Measurements from ENCODE around the gene ITSN2. TPM values are rescaled to one million over a fixed set of nuclear protein-coding genes. Genes with fewer than 3 reads are reported as not detected.

ITSN2 gene
- total RNA-seq, 1 experiment from 2014 or later: 126 TPM

DNA sequence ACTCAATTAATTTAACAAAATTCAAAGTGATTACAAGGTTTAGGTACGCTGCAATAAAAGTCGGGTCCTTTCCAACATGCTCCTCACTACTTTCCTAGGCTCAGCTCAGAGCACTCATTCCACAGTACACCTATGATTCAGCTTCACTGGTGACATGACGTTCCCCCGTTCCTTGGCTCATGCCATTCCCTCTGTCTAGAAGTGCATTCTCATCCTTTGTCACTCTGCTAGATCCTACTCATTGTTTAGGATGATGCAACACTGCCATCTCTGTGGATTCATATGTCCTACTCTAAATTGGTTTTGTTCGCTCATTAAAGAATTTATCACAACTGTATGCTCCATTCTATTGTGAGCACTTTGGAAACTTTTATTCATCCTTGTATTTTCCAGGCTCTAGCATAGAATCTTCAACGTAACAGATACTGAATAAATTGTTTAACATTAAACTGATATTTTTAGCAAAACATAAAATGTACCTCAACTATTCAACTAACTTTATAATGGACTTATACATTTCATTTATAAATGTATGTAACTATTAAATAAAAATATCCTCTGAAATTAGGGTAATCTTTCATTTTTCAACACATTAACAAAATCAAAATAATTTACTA lies 106.9 kb downstream of the ITSN2 start:
- H3K79me2 ChIP-seq (ENCODE audit: low read length): peaks cover 12% of the 10 kb centered on the region; the same call in 1 of the 2 replicates
- H3K4me2 ChIP-seq (ENCODE audit: low read depth, low read length, poor library complexity, severe bottlenecking): no peak overlapping the region
- H3K36me3 ChIP-seq (ENCODE audit: insufficient read depth, low read length): peaks cover 46% of the 10 kb centered on the region
- H2AFZ ChIP-seq (ENCODE audit: low read length): no peak overlapping the region
- no peak overlapping the region for H3K4me3 ChIP-seq (ENCODE audit: low read length)
- no peaks in the 10 kb centered on the region for H3K9me3 ChIP-seq (ENCODE audit: low read length)
- no peaks in the 10 kb centered on the region for H4K20me1 ChIP-seq (ENCODE audit: insufficient read depth, low read depth, low read length)
- H3K27me3 ChIP-seq (ENCODE audit: low read length): no peaks in the 10 kb centered on the region
- DNase-seq: no peak
- no peaks in the 10 kb centered on the region for H3K9me2 ChIP-seq (replicated peaks; ENCODE audit: insufficient read depth, low read length)
- no peak overlapping the region for H3K27ac ChIP-seq (ENCODE audit: low read length)
- no peak overlapping the region for H3K9ac ChIP-seq (ENCODE audit: low read length)
- no peaks in the 10 kb centered on the region for H3K4me1 ChIP-seq (ENCODE audit: low read length)

DNA sequence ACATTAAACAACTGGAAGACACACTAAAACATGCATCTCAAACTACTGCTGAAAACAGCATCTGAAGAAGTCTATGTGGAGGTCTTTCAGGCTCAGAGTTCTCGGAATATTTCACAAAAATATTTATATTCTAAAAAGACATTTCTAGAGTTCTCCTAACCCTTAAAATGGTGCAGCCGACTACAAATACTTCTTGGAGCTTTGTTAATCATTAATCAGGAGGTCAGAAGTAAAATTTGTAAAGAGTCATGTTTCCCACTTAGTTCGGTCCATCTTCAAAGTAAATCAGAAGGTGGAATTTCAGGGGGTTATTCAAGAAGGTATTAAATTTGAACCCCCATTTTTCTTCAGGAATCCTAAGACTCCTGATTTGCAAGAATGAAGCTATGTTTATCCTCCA lies 112.7 kb downstream of the ITSN2 start:
- no peaks in the 10 kb centered on the region for H3K9me3 ChIP-seq (ENCODE audit: low read length)
- peaks cover 58% of the 10 kb centered on the region for H3K36me3 ChIP-seq (ENCODE audit: insufficient read depth, low read length)
- H3K27ac ChIP-seq (ENCODE audit: low read length): no peak overlapping the region
- H3K4me3 ChIP-seq (ENCODE audit: low read length): no peak overlapping the region
- peaks cover 26% of the 10 kb centered on the region for H3K4me1 ChIP-seq (ENCODE audit: low read length)
- no peak overlapping the region for H2AFZ ChIP-seq (ENCODE audit: low read length)
- no peak overlapping the region for H3K4me2 ChIP-seq (ENCODE audit: low read depth, low read length, poor library complexity, severe bottlenecking)
- H3K9me2 ChIP-seq (replicated peaks; ENCODE audit: insufficient read depth, low read length): no peaks in the 10 kb centered on the region
- H3K27me3 ChIP-seq (ENCODE audit: low read length): no peaks in the 10 kb centered on the region
- H3K9ac ChIP-seq (ENCODE audit: low read length): no peak overlapping the region
- H4K20me1 ChIP-seq (ENCODE audit: insufficient read depth, low read depth, low read length): no peaks in the 10 kb centered on the region
- no peak for DNase-seq
- peaks cover 11% of the 10 kb centered on the region; the same call in 1 of the 2 replicates for H3K79me2 ChIP-seq (ENCODE audit: low read length)

DNA sequence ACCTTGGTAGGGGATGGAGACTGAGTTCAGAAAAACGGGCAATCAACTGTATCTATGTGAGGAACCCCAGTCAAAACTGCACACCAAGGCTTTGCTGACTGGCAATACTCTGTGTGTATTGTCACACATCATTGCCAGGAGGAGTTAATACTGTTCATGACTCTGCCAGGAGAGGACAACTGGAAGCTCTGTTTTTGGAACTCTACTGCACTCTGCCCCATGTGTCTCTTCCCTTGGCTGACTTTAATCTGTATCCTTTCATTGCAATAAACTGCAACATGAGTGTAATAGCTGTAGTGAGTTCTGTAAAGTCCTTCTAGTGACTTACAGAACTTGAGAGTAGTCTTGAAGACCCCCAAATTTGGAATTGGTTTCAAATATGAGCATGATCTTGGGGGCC lies 113.2 kb downstream of the ITSN2 start:
- Histone ChIP-seq H3K27me3 (ENCODE audit: low read length) (no peaks in the 10 kb centered on the region), H3K27ac (ENCODE audit: low read length) (no peak overlapping the region), H4K20me1 (ENCODE audit: insufficient read depth, low read depth, low read length) (no peaks in the 10 kb centered on the region), H3K4me2 (ENCODE audit: low read depth, low read length, poor library complexity, severe bottlenecking) (no peak overlapping the region), H2AFZ (ENCODE audit: low read length) (no peak overlapping the region), H3K9ac (ENCODE audit: low read length) (no peak overlapping the region), H3K9me3 (ENCODE audit: low read length) (no peaks in the 10 kb centered on the region), H3K4me3 (ENCODE audit: low read length) (no peak overlapping the region), H3K36me3 (ENCODE audit: insufficient read depth, low read length) (peaks cover 54% of the 10 kb centered on the region), H3K79me2 (ENCODE audit: low read length) (peaks cover 11% of the 10 kb centered on the region; the same call in 1 of the 2 replicates), H3K9me2 (replicated peaks; ENCODE audit: insufficient read depth, low read length) (no peaks in the 10 kb centered on the region), H3K4me1 (ENCODE audit: low read length) (peaks cover 30% of the 10 kb centered on the region)
- DNase-seq: no peak

DNA sequence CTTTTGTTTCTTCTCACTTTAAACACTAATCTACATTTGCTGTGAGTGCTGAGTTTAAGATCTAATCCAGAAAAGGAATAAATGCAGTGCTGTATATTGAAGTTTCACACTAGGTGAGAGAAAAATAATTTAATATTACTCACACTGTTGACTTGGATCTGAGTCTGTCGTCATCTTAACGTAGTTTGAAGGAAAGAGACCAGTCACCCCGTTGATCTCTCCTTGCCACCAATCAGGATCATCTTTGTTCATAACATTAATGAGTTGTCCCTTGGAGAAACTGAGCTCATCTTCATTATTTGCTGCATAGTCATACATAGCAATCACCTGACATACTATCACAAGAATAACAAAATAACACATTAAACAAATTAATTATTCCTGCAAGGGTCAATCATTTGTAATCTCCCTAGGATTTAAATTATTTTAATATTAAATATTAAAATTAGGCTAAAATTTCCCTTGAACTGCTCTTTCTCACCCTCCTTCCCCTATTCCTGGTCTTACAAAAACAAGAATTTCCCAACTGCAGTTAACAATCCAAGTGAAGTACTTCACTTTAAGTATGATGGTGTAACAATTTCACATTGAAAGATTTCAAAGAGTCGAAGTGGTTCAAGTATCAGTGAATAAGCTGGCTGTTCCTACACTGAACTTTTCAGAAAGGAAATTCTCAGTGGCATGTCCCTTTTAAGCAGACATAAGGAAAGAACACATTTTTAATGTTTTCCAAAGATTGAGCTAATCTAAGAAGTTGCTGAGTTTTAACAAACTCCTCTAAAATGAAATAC lies 114.2 kb downstream of the ITSN2 start:
- Histone ChIP-seq H3K9ac (ENCODE audit: low read length) (no peak overlapping the region), H3K36me3 (ENCODE audit: insufficient read depth, low read length) (peaks cover 57% of the 10 kb centered on the region), H4K20me1 (ENCODE audit: insufficient read depth, low read depth, low read length) (no peaks in the 10 kb centered on the region), H2AFZ (ENCODE audit: low read length) (no peak overlapping the region), H3K4me3 (ENCODE audit: low read length) (no peak overlapping the region), H3K9me2 (replicated peaks; ENCODE audit: insufficient read depth, low read length) (no peaks in the 10 kb centered on the region), H3K27ac (ENCODE audit: low read length) (no peak overlapping the region), H3K27me3 (ENCODE audit: low read length) (no peaks in the 10 kb centered on the region), H3K4me2 (ENCODE audit: low read depth, low read length, poor library complexity, severe bottlenecking) (no peak overlapping the region), H3K9me3 (ENCODE audit: low read length) (no peaks in the 10 kb centered on the region), H3K4me1 (ENCODE audit: low read length) (peaks cover 34% of the 10 kb centered on the region), H3K79me2 (ENCODE audit: low read length) (peaks cover 11% of the 10 kb centered on the region; the same call in 1 of the 2 replicates)
- DNase-seq: no peak

DNA sequence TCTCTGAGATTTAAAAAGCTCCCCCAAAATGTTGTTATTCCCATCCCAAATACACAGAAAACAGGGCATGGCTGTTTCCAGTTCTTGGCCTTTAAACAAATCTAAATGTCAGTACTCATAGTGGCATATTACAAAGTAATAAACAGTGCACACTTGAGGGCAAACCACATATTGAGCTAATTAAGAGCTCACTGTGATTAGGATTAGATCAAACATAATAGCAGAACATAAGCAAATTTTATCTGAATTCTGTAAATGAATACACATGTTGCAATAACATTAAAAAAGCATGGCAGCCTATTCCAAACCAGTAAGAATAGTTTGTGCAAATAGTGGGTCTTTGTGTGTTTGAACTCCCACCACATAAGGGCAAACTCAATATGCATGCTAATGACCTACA lies 118.8 kb downstream of the ITSN2 start:
- peaks cover 36% of the 10 kb centered on the region for H3K36me3 ChIP-seq (ENCODE audit: insufficient read depth, low read length)
- no peak for DNase-seq

DNA sequence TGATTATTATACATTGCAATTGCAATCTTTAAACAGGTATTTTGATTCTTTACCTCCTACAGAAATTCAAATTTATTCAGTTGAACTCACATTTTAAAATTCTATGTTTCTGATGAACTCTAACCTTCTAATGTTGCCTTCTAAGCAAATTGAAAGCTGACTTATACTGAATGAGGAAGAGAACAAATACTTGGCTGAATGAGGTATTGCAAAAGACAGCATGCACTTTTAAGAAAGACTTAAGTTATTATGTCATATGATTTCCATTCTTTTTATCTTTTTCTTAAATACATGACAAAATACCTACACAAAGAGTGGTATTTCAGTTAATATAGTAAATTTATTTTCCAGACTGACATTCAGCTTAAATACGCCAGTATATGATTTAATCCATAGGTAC lies 120.8 kb downstream of the ITSN2 start:
- no peak overlapping the region for H2AFZ ChIP-seq (ENCODE audit: low read length)
- peaks cover 20% of the 10 kb centered on the region for H3K36me3 ChIP-seq (ENCODE audit: insufficient read depth, low read length)
- no peaks in the 10 kb centered on the region for H3K27me3 ChIP-seq (ENCODE audit: low read length)
- H3K4me2 ChIP-seq (ENCODE audit: low read depth, low read length, poor library complexity, severe bottlenecking): no peak overlapping the region
- H3K9ac ChIP-seq (ENCODE audit: low read length): no peak overlapping the region
- peaks cover 36% of the 10 kb centered on the region for H3K4me1 ChIP-seq (ENCODE audit: low read length)
- H4K20me1 ChIP-seq (ENCODE audit: insufficient read depth, low read depth, low read length): no peaks in the 10 kb centered on the region
- H3K4me3 ChIP-seq (ENCODE audit: low read length): no peak overlapping the region
- no peak overlapping the region for H3K27ac ChIP-seq (ENCODE audit: low read length)
- no peaks in the 10 kb centered on the region for H3K9me2 ChIP-seq (replicated peaks; ENCODE audit: insufficient read depth, low read length)
- H3K79me2 ChIP-seq (ENCODE audit: low read length): peaks cover 6% of the 10 kb centered on the region; the same call in 1 of the 2 replicates
- H3K9me3 ChIP-seq (ENCODE audit: low read length): no peaks in the 10 kb centered on the region
- no peak for DNase-seq

More for the DNA sequence above, 118.8 kb downstream of the ITSN2 start:
- no peaks in the 10 kb centered on the region for H3K9me3 ChIP-seq (ENCODE audit: low read length)
- peaks cover 15% of the 10 kb centered on the region; the same call in 1 of the 2 replicates for H3K79me2 ChIP-seq (ENCODE audit: low read length)
- H3K27me3 ChIP-seq (ENCODE audit: low read length): no peaks in the 10 kb centered on the region
- no peak overlapping the region for H3K4me2 ChIP-seq (ENCODE audit: low read depth, low read length, poor library complexity, severe bottlenecking)
- peaks cover 34% of the 10 kb centered on the region for H3K4me1 ChIP-seq (ENCODE audit: low read length)
- no peaks in the 10 kb centered on the region for H3K9me2 ChIP-seq (replicated peaks; ENCODE audit: insufficient read depth, low read length)
- no peaks in the 10 kb centered on the region for H4K20me1 ChIP-seq (ENCODE audit: insufficient read depth, low read depth, low read length)
- H3K4me3 ChIP-seq (ENCODE audit: low read length): no peak overlapping the region
- H3K27ac ChIP-seq (ENCODE audit: low read length): no peak overlapping the region
- H2AFZ ChIP-seq (ENCODE audit: low read length): no peak overlapping the region
- no peak overlapping the region for H3K9ac ChIP-seq (ENCODE audit: low read length)

DNA sequence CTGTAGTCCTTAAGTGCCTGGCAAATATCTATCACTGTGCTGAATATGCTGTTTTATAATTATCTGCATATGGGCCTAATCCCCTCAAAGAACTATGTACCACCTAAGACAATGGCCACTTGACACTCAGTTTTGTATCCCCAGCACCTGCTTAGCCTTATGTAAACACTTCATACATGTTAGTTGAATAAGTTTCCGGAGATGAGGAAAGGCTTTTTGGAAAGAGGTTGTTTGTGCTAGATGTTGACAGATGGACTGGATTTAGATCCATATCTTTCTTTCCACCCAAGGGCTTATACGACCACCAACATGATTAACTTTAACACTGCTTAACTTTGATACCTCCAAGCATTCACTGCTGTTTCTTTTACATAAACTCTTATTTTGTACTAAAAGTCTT lies 122.2 kb downstream of the ITSN2 start:
- Histone ChIP-seq H3K27ac (ENCODE audit: low read length) (no peak overlapping the region), H3K9me2 (replicated peaks; ENCODE audit: insufficient read depth, low read length) (no peaks in the 10 kb centered on the region), H3K4me2 (ENCODE audit: low read depth, low read length, poor library complexity, severe bottlenecking) (no peak overlapping the region), H3K4me1 (ENCODE audit: low read length) (peaks cover 24% of the 10 kb centered on the region), H3K27me3 (ENCODE audit: low read length) (no peaks in the 10 kb centered on the region), H3K36me3 (ENCODE audit: insufficient read depth, low read length) (peaks cover 17% of the 10 kb centered on the region; the same call in 1 of the 2 replicates), H3K79me2 (ENCODE audit: low read length) (peaks cover 9% of the 10 kb centered on the region), H3K9me3 (ENCODE audit: low read length) (no peaks in the 10 kb centered on the region), H2AFZ (ENCODE audit: low read length) (no peak overlapping the region), H3K4me3 (ENCODE audit: low read length) (no peak overlapping the region), H3K9ac (ENCODE audit: low read length) (no peak overlapping the region), H4K20me1 (ENCODE audit: insufficient read depth, low read depth, low read length) (no peaks in the 10 kb centered on the region)
- no peak for DNase-seq

DNA sequence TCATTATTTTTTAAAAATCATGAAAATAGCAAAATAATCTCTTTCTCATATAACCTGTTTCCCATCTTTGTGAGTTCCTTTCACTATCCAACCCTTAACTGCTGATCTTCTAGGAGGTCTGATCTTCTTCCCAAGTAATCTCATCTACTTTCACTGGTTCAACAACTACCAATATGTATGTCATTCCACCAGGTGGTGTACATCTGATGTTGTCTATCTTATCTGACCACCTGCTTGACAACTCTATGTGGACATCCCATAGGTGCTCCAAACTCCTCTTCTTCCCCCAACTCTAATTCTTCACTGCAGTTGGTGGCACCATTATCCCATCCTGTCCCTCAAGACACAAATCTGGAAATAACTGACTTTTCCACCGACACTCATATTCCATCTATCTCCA lies 123.0 kb downstream of the ITSN2 start:
- H3K4me2 ChIP-seq (ENCODE audit: low read depth, low read length, poor library complexity, severe bottlenecking): no peak overlapping the region
- no peak overlapping the region for H3K4me3 ChIP-seq (ENCODE audit: low read length)
- H3K9me3 ChIP-seq (ENCODE audit: low read length): no peaks in the 10 kb centered on the region
- H3K9me2 ChIP-seq (replicated peaks; ENCODE audit: insufficient read depth, low read length): no peaks in the 10 kb centered on the region
- H3K9ac ChIP-seq (ENCODE audit: low read length): no peak overlapping the region
- peaks cover 14% of the 10 kb centered on the region; the same call in 1 of the 2 replicates for H3K36me3 ChIP-seq (ENCODE audit: insufficient read depth, low read length)
- H4K20me1 ChIP-seq (ENCODE audit: insufficient read depth, low read depth, low read length): no peaks in the 10 kb centered on the region
- DNase-seq: no peak
- H3K4me1 ChIP-seq (ENCODE audit: low read length): peaks cover 16% of the 10 kb centered on the region
- peaks cover 9% of the 10 kb centered on the region for H3K79me2 ChIP-seq (ENCODE audit: low read length)
- no peak overlapping the region for H3K27ac ChIP-seq (ENCODE audit: low read length)
- H3K27me3 ChIP-seq (ENCODE audit: low read length): no peaks in the 10 kb centered on the region
- H2AFZ ChIP-seq (ENCODE audit: low read length): no peak overlapping the region

Measured in Karpas-422 (cell line).